ENCODE results near the gene SMIM14.
"Not testable (repeated sequence)": the region's sequence is repeated elsewhere in the genome, so short reads cannot be mapped to it uniquely, and the experiment has no call there.

The SMIM14 gene

DNA sequence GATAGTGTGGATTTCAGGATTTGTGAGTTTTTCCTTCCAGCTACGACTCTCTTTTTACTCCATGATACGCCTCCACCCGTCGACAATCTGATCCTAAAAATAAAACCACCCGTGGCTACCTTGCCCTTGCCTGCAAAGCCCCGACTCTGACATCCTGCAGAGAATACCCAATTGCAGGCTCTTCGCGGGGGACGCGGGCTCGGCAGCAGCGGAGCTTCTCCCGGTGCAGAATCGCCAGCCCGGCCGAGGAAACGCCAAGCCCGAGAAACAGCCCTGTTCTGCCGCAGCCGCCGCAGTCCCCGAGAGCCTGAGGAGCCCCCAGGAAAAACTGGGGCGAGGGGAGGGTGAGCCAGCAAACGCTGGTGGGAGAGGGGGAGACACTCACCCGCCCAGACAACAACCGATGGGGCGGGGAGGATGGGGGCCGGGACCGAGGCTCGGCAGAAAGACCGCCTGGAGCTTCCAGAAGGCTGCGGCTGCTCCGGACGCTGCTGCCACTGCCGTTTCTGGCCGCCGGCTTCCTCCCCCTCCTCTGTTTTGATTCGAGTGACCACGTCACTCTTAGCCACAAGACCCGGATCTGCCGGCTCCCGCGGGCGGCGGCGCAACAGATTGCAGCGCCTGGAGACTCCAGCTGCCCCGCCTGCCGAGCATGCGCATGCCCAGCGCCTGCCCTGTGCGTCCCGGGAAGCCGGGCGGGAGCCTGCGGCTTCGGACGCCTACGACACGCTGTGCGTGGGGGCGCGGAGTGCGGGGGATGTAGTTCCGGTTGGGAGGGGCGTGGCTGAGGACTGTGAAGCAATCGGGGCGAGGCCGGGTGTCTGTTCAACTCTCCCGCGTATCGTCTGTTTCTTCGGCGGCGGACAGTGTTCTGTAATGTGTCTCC is at the start of gene SMIM14:
SMIM14 (minus strand) TSS at position 512 of the 886 bp plus-strand sequence. CDS start 33,720 bp downstream, outside the sequence.
- DNase-seq: peak; percentile 87

DNA sequence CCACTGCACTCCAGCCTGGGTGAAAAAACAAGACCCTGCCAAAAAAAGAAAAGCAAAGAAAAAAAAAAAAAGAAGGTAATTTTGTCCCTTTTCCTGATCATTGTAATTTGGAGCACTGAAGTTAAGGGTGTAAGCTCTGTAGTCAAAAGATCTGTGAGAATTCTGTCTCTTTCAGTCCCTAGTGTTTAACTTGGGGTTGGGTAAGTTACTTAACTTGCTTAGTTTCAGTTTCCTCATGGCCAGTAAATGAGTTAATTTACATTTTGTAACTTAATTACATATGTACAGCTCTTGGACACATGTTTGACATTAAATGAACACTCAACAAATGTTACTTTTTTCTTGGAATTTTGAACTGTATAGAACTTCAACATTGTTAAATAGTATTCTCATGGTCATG is 48.3 kb upstream of the SMIM14 start:
- DNase-seq: no peak

DNA sequence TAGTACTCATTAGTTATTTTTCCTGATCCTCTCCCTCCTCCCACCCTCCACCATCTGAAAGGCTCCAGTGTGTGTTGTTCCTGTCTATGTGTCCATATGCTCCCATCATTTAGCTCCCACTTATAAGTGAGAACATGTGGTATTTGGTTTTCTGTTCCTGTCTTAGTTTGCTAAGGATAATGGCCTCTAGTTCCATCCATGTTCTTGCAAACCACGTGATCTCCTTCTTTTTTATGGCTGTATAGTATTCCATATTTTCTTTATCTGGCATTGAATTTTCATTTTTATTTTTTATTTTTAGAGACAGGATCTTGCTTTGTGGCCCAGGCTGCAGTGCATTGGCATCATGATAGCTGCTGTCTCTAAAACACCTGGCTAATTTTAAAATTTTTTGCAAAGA is 47.3 kb upstream of the SMIM14 start:
- no peak for DNase-seq

DNA sequence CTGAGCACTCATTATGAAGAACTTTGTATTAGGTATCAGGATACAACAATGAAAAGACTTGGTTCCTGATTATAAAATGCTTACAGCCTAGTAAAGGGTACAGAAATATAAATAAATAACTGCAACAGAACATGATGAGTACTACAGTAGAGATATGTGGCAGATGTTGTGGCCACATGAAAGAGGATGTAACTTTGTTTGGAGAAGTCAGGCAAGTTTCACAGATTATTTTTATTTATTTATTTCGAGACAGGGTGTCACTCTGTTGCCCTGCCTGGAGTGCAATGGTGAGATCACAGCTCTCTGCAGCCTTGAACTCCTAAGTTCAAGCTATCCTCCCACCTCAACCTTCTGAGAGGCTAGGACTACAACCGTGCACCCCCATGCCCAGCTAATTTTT is 43.5 kb upstream of the SMIM14 start:
- no peak for DNase-seq

DNA sequence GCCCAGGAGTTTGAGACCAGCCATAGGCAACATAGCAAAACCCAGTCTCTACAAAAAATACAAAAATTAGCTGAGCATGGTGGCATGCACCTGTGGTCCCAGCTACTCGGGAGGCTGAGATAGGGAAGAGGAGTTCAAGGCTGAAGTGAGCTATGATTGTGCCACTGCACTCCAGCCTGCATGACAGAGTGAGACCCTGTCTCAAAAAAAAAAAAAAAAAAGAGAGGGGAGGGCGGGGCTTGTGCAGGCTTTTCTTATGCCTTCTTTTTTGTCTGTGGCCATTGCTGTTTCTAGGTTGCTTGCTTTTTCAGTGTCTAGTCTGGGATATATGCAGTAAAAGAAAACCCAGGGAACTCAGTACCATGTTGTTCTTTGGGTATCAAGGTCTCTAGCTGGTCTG is 42.3 kb upstream of the SMIM14 start:
- not testable (repeated sequence) for DNase-seq

DNA sequence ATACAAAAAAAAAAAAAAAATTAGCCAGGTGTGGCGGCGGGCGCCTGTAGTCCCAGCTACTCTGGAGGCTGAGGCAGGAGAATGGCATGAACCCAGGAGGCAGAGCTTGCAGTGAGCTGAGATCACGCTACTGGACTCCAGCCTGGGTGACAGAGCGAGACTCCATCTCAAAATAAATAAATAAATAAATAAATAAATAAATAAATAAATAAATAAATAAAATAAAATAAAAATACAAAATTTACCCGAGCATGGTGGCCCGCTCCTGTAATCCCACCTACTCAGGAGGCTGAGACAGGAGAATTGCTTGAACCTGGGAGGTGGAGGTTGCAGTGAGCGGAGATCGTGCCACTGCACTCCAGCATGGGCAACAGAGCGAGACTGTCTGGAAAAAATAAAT is 37.0 kb upstream of the SMIM14 start:
- DNase-seq: not testable (repeated sequence)

DNA sequence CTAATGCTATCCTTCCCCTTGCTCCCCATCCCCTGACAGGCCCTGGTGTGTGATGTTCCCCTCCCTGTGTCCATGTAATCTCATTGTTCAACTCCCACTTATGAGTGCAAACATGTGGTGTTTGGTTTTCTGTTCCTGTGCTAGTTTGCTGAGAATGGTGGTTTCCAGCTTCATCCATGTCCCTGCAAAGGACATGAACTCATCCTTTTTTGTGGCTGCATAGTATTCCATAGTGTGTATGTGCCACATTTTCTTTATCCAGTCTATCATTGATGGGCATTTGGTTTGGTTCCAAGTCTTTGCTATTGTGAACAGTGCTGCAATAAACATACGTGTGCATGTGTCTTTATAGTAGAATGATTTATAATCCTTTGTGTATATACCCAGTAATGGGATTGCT is 31.6 kb upstream of the SMIM14 start:
- DNase-seq: not testable (repeated sequence)

DNA sequence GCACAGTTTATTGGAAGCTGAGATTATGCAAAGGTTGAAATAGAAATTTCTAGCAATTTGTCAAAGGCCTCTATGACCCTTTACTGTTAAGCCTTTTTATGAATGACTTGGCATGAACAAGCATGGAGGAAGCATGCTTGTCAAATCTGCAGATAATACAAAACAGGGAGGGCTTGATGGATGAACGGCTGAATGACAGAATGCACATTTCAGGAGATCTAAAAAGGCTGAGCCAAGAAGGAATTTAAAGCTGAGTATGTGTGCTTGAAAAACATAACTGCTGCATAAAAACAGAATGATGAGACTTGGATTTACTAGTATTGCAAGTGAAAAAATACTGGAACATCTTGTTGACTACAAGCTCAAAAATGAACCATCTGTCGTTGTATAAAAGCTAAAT is 30.2 kb upstream of the SMIM14 start:
- DNase-seq: no peak

DNA sequence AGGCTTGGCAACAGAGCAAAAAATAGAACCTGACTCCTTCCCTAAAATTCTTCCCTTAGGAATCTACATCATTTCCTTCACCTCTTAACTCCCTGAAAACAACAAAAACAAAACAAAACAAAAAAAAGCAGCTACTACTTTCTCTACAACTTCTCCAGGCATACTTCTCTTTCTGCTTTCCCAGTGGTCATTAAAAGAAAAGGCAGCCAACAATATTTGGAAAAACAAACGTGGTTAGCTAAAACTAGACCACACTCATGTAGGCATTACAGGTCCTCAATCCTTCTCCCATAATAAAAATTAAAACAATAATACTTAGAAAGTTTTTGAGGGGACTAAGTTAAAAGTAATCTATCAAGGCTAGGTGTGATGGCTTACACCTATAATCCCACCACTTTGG is 29.0 kb upstream of the SMIM14 start:
- DNase-seq: no peak

DNA sequence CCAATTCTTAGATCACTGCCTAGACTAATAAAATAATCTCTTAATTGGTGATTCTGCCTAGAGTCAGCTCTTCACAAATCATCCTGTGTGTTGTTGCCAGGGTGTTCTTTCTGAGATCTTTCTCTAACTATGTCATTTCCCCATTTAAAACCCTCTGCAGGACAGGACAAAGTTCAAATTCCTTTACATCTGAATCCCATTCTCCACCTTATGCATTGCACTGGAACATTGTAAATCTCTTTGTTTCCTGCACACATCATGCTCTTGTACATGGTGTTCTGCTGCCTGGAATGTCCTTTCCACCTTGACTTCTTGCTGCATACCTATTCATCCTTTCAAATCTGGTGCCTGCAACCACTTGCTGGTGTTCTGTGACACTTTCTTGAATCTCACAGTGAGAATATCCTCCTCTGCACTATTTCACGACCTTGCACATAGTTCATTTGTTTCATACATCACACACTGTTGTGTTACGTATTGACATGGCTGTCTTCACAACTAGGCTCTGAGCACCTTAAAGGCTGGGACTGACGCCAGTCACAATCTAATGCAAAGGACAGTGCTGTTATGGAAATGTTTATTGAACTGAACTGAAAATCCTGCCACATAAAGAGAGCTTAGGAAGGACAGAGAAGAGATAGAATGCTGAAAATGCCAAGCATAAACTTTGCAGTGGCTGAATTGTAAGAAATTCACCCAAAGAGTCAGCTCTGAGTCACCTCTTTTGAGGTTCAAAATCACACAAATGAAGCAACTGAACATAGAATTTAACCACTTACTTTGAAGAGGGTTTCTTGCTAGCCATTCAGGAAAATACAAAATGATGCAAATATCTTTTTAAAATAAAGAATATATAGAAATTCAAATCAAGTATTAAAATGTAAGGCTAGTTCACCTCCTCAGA is 26.4 kb upstream of the SMIM14 start:
- no peak for DNase-seq

DNA sequence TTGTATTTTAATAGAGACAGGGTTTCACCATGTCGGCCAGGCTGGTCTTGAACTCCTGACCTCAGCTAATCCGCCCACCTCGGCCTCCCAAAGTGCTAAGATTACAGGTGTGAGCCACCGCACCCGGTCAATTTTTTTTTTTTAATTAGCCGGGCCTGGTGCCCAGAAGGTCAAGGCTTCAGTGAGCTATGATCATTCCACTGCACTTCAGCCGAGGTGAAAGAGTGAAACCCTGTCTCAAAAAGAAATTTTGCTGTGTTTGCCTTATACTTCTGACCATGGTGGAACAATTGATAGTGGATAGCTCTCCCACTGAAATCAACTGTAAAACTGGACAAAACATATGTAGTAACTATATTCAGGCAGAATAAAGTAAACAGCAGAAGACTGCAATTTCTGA is 24.0 kb upstream of the SMIM14 start:
- DNase-seq: no peak

DNA sequence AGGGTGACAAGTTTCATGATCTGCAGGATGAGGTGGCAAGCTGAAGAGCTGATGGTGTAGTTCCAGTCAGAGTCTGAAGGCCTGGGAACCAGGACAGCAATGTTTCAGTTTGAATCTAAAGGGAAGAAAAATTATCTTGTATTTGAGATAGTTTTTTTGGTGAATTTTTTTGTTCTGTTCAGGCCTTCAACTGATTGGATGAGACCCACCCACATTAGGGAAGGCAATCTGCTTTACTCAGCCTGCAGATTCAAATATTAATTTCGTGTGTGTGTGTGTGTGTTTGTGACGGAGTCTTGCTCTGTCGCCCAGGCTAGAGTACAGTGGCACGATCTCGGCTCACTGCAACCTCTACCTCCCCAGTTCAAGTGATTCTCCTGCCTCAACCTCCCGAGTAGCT is 22.1 kb upstream of the SMIM14 start:
- no peak for DNase-seq

DNA sequence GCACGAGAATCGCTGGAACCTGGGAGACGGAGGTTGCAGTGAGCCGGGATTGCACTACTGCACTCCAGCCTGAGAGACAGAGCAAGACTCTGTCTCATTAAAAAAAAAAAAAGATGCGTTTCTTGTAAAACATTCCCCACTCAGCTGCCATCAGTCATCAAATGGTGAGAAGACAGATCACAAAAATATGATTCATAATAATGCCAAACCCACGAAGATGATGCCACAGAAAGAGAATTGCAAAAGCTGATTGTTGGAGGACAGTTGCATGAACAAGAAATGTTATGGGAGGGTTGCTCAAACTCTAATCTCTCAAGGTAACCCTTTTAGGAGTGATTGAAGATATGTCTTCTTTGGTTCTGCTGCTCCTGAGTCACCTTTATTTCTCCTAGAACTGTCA is 21.4 kb upstream of the SMIM14 start:
- no peak for DNase-seq

DNA sequence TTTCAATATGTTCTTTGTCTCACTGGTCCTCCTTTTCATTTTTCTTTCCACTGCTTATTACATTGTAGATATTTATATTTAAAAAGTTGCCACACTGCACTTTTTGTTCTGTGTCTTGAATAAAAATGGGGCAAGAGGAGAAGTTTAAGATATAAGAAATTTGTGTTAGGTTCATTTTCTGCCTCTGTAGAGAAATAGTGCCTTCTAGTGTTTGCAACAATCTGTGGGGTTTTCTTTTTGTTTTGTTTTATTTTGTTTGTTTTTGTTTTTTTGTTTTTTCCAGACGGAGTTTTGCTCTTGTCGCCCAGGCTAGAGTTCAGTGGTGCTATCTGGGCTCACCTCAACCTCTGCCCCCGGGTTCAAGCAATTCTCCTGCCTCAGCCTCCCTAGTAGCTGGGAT is 20.1 kb upstream of the SMIM14 start:
- no peak for DNase-seq

DNA sequence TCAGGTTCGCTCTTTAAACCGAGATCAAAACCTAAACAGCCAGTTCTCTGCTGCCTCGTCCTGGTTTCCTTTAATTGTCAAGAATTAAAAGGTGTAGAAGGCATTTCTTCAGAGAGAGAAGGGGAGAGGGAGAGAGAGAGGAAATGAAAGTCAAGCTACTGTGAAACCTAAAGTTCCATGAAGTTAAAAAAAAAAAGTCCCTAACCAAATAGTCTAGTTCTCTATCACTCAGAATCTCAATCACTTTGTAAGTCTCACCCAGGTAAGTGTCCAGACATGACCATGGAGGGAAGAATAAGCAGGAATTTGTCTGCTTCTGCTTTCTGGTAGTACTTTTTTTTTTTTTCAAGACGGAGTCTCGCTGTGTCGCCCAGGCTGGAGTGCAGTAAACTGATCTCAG is 18.8 kb upstream of the SMIM14 start:
- no peak for DNase-seq

DNA sequence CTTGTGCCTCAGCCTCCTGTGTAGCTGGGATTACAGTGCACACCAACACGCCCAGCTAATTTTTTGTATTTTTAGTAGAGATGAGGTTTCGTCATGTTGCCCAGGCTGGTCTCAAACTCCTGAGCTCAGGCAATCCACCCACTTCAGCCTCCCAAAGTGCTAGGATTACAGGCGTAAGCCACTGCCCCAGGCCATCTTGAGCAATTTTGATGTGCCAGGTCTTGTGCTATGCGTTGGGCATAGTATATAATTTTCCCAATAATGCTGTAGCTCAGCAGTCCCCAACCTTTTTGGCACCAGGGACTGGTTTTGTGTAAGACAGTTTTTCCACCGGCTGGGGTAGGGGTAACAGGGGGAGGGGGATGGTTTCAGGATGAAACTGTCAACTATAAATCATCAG is 18.0 kb upstream of the SMIM14 start:
- not testable (repeated sequence) for DNase-seq

DNA sequence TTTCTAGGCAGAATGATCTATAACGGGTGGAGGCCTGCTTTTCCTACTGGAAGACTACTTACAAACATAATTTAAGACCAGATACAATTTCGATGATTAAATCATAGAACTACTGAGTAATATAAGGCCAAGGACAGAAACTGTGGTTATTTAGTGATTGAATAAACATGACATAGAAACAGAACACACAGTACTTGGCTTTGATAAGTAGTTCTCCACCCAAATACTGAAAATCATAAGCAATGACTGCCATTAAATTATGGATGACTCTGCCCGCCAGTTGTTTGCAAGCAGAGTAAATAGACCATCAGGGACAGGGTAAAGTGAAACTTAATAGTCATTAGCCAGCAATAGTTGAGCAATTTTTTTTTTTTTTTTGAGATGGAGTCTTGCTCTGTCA is 17.2 kb upstream of the SMIM14 start:
- DNase-seq: no peak

DNA sequence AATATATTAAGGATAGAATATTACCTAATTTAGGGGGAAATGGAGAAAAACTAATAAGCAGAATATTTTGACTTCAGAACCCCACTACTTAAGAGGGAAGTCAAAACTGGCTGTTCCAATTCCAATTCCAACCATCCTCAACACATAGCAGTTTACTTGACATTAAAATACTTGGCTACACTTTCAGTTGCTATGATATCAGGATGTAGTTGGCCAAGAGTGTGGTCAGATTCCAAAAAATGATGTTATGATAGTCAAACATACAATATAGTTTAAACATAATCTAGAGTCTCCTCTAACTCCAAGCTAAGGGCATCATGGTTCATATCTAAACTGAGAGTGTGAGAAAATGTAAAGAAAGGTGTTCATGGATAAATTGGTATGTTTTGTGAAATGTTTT is 16.5 kb upstream of the SMIM14 start:
- no peak for DNase-seq

DNA sequence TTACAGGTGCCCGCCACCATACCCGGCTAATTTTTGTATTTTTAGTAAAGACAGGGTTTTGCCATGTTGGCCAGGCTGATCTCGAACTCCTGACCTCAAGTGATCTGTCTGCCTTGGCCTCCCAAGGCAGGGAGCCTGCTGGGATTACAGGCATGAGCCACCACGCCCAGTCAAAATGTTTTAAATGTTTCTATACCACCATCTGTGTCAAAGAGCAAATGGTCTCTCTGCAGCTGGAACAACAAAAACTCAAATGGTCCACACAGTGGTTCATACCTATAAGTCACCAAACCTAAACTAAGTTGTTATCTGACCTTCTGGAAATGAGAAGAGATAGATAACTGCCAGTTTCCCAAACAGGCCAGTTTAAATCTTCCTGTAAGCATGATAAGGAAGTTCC is 12.9 kb upstream of the SMIM14 start:
- not testable (repeated sequence) for DNase-seq

DNA sequence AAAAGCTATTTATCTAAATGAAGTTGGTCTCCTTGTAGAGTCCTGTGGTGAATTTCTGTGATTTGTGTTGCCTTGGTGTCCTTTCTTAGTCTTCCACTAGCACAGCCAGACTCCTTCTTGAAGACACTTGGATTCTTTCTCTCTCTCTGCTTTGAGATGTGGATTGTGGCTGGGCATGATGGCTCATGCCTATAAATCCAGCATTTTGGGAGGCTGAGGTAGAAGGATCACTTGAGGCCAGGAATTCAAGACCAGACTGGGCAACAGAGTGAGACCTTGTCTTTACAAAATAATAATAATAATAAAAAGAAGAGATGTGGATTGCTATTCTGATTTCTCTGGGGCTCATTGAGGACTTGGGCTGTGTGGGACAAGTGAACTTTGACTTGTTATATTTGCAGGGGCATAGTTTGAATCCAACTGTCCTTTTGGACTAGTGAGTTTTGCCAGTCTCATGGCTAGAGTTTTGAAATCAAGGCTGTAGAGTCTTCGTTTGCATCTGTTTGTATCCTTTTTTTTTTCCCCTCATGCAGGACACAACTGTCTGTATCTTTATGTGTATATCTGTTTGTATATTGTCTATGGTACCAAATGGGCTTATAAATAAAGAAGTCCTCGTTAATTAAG is 11.1 kb upstream of the SMIM14 start:
- no peak for DNase-seq

DNA sequence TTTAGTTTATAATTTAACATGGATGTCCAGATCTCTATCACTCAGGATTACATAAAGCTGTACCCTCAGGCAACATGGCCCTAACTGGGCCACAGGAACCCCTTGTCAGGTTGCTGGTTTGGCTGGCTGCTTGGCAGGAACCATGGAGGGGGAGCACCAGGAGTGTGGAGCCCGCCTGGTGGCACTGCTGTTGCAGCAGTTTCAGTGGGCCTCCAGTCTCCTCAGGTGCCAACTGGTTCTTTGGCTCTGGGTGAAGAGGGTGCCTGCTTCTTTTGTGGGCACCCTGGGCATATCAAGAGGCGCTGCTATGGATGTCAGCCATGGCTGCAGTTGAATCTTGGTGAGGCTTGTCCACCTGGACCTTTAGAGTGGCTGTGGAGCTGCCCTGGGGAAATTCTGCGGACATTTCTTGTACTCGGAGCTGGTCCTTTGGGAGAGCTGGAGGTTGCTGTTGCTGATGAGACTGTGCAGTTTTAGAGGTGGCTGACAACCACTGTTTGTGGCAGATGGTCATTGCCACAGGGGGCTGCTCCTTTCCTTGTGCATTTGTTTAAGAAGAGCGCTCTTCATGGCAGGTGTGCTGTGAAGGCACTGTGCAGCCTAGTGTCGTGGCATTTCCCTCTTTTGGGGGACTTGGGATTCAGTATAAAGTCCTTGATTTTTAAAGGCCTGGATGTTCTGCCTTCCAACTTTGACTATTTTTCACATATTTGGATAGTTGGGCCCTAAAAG is 10.3 kb upstream of the SMIM14 start:
- DNase-seq: no peak

DNA sequence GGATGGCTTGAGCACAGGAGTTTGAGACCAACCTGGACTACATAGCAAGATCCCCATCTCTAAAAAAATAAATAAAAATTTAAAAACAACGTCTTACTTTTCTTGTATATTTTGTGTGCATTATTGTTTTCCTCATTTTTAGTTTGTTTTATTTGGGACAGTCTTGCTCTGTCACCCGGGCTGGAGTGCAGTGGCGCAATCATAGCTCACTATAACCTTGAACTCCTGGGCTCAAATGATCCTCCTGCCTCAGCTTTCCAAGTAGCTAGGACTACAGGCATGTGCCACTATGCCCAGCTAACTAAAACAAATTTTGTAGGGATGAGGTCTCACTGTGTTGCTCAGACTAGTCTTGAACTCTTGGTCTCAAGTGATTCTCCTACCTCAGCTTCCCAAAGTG is 9.5 kb upstream of the SMIM14 start:
- no peak for DNase-seq

Data from stimulated activated CD4-positive, alpha-beta T cell treated with anti-CD3 and anti-CD28 coated beads, Interleukin-12 subunit alpha, Interleukin-12 subunit beta, amount 100 ng/mL, for 4 hours (primary cell).